RPMI7951 (cell line): ENCODE measurements around the gene CNTNAP2. TPM values are rescaled to one million over a fixed set of nuclear protein-coding genes. Genes with fewer than 3 reads are reported as not detected.

Source experiments
- DNase-seq: peaks from one replicate; pipeline ENCODE4 v3.0.0-alpha.2; 2012; ENCODE audit warnings: low read depth
- total RNA-seq: library from RNA; depleted of rRNA; stranded (reverse); fragments of >200 nt; shearing (Covaris generic); gene quantifications from 2 replicates; pipeline ENCODE4 v1.2.3, GENCODE V29; 2014

Gene CNTNAP2
- total RNA-seq, 1 experiment from 2014 or later, result not detected

DNA sequence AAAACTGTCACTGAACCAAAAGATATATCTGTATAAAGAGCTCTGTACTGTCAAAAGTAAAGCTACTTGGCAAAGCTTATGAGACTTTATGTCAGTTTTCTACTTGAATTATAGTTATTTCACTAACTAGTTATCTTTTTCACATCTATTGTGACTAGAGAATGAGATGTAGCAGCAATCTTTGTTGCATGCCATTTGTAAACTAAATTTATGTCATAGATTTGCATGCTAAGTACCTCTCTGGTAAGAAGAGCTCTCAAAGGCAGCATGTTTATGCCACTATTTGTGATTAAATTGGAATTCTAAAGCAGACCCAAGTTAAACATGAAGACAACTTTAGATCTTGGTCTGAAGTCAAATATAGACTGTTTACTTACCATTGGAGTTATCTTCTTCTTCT, 300.6 kb downstream of the CNTNAP2 start:
- DNase-seq, result no peak

DNA sequence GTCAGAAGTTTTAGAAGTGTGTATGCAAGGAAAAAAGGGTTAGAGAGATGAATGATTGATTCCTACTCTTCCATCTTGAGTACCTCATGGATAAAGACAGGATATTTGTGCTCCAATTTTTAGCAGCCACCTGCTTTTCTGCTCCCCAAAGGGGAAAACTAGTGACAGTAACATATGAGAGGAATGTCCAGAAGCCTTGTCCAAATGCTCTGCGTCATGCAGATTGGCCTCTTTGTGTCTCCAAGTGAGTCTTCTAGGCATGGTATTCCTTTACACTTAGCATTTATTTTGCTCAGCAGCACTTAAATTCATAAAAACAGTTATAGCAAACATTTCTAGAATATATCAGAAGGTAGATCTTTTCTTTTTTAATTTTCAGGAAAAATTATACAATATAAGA, 306.8 kb downstream of the CNTNAP2 start:
- no peak for DNase-seq

DNA sequence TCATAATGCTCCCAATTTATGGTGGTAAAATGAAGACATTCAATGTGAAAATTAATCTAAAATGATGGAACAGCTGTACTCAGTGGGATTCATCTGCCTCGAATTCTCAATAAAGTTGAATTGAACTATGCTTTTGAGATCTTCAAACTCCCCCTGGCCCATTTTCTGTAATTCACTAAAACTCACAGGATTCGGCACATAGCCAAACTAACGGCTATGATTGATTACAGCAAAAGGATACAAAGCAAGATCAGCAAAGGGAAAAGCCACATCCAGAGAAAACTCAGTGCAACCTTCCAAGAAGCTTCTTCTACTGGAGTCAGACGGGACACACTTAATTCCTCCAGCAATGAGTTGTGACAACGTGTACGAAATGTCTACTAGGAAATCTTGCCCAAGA, 307.5 kb downstream of the CNTNAP2 start:
- no peak for DNase-seq

DNA sequence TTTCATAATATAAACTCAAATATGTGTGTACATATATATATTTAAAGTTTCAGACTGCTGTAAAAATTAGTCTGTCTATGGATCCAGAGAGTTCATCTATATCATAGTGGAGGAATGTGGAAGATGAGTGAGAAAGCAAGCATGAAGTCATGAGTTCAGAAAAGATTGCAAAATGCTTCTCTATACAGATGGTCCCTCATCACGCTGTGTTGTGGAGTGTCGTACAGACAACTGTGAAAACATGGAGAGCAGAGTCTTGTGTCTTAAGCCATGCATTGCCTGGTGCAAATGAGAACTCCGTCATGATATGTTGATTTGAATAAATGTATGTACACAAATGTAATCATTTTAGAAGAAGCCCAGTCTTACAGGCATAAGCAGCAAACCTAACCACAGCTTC, 316.9 kb downstream of the CNTNAP2 start:
- DNase-seq, result no peak

DNA sequence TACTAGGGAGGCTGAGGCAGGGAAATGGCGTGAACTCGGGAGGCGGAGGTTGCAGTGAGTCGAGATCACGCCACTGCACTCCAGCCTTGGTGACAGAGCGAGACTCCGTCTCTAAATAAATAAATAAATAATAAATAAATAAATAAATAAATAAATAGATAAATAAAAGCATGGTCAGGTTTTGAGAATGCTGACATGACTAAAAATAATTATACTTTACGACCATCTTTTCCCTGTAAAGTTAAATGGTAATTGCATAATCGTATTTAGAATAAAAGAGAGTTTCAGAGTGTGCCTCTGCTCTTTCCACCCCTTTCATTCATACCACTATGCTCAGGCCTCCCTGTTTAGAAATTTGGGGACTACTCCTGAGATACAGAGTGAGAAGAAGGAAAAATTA, 326.5 kb downstream of the CNTNAP2 start:
- no peak for DNase-seq

DNA sequence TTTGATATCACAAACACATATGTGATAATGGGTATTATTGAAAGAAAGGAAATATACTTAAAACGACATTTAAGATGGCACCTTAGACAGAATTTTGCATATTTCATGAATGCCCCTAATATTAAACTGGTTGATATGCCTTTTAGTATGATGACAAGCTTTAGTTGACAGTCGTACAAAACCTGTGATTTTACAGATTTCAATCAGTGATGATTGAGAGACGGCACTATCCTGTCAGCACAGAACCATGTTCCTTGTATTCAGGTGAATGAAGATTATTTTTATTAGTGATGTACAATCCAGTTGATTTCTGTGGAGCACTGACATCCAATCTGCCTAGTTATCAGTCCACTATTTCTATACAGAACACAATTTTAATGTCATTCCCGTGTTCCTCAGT, 333.0 kb downstream of the CNTNAP2 start:
- DNase-seq, result no peak

DNA sequence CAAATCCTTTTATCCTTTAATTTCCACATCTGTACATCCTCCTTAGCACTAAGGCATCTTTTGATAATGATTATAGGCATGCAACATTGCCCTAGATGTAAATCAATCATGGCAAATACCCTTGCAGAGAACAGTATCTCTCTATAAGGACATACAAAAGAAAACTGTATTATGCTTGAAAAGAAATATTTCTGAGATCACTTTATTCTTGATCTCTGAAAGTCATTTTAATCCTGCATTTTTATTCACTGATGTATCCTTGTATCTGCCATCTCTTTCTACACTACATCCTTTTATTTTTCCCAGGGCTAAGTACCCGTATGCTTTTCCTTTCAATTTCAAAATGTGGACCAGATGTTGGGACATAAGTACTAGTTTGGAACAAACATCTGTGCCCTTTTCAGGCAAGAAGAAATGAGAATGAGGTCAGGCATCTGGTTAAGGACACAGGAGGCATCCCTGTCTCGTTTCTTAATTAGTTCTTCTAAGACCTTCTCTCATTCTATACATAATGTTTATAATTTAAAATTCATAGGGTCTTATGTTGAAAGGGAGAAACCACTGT, 338.6 kb downstream of the CNTNAP2 start:
- DNase-seq, result no peak

DNA sequence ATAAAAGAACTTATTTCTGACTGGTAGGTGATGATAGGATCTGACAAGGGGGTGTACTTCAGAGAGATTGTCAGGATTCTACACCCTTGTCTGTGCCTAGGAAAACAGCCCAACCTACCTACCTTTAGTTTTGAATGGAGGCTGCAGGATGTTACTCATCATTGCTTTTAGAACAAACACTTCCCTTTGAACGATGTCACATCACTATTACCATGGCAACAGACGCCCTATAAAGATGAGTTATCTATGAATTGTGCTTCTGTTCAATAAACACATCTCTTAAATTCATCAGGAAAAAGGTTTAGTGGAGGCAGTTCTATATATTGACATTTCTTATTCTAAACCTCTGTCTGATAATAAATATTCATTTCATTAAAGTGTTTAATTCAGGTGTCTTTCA, 362.4 kb downstream of the CNTNAP2 start:
- no peak for DNase-seq

DNA sequence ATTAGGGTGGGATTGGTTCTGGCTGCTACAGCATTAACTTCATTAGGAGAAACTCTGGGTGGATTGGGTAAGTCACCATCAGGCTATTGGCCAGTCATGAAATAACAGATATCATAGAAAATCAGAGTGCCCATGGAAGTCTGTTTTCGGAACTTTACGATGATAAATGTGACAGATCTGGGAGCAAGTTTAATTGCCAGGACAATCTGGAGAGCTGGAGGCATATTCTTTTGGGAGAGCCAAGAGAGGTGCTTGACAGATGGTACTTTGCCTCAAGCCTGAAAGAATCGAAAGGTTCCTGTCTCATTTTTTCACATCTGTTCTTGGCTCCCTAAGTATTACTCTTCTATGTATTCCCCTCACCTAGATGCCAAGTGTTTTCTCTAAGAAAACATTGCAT, 369.9 kb downstream of the CNTNAP2 start:
- no peak for DNase-seq

DNA sequence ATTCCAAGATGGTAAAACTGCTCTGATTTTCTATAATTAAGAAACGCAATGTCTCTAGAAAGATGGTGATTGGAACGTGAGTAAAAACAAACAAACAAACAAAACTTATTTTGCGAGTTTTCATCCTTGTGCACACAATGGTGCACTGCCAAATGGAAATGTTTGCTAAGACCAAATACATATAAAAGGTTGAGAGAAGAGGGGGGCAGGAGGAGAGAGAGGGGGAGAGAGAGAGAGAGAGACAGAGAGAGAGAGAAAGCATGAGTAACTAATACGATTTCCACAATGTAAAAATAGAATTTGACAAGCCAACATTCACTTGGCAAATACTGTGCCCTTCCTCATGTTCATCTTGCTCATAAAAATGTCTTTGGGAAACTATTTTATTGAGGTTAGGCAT, 375.4 kb downstream of the CNTNAP2 start:
- DNase-seq, result no peak

DNA sequence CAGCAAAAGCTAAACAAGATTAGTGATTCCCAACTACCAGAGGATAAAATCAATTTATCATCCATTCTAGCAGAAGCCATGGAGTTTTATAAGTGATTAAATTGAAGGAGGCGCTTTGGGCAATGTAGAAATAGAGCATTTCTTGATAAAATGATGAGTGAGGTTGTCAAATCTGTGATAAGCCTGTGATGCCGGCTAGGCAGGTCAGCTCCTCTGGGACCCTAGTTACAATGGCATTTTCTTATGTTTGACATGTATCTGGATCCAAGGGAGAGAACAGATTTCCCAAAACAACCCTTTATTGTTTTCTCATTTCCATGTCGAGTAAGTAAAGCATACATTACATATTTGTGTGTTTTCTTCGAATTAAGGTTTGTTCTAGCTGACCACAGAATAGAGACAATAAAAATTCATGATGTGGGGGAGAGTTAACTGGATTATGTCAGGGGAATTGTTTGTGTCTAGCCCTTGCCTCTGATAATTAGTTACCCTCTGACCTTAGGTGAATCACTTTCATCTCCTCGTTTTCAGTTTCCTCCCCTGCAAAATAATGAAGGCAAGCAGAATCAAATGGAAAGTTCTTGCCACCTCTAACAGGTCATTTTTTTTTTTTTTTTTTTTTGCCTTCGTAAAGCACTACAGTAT, 378.5 kb downstream of the CNTNAP2 start:
- DNase-seq, result no peak

DNA sequence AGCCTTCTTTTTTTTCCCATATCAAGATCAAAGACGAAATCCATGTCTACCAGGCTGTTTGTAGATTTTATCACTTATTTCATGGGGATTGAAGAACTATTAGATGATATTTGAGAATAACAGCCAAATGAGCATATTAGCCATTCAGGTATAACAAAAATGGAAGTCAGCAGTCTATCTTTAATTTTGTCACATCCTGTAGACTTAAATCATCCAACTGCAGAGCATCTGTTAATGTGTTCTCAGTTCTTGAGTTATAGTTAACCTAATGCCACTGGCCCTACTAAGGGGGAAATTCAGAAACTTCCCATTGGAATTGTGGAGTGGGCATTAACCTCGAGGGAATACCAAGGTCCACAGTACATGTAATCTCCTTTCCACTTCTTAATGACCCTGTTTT, 380.1 kb downstream of the CNTNAP2 start:
- DNase-seq, result no peak

DNA sequence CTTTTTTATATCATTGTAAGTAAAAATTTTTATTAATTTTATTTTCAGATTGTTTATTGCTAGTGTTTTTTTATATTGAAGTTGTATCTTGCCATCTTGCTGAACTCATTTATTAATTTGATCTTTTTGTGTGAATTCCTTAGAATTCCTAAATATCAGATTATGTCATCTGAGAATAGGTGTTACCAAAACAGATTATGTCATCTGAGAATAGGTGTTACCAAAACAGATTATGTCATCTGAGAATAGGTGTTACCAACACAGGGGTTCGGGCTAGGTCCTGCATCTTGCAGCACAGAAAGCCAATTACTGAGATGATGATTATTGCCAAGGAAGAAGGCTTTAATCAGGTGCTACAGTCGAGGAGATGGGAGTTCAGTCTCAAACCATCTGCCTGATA, 383.4 kb downstream of the CNTNAP2 start:
- no peak for DNase-seq

DNA sequence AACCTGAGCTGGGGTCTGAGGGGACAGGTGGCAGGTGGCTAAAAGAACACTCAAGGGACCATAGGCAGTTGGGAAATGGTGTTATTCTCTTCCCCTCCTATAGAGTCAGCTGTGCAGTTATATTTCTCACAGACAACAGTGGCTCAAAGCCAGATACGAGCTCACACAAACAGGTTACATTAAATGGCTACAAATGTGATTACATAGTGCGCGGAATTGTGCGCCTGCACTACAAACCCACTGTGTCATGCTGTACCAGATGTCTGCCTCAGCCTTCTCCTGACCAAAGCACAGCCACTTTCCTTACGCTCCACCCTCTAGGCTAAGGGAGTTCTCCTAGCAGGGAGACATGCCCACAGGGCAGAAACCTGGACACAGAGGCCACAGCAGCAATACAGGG, 387.2 kb downstream of the CNTNAP2 start:
- no peak for DNase-seq

DNA sequence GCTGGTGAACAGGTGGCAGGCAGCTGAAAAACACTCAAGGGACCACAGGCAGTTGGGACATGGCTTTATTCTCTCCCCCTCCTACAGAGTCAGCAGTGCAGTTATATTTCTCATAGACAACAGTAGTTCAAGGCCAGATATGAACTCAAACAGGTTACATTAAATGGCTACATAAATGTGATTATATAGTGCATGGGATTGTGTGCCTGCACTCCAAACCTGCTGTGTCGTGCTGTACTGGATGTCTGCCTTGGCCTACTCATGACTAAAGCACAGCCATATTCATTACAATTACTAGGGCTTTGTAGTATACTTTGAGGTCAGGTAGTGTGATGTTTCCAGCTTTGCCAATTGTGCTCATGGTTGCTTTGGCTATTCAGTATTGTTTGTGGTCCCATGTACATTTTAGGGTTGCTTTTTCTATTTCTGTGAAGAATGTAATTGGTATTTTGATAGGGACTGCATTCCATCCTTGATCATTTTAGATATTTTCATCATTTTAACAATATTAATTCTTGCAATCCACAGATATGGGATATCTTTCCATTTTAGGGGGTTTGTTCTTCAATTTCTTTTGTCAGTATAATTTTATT, 393.6 kb downstream of the CNTNAP2 start:
- DNase-seq, result no peak

DNA sequence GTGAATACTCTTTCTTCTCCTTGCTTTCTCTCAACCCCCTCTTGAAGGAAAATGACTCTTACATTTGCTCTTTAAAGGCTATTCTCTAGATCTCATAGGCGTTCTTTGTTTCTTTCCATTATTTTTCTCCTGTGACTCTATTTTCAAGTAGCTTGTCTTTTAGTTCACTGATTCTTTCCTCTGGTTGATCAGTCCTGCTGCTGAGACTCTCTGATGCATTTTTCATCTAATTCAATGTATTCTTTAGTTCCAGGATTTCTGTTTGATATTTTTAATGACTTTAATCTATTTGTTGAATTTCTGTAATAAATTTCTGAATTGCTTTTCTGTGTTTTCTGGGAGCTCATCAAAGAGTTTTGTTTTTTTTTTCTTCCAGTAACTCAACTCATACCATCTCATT, 397.7 kb downstream of the CNTNAP2 start:
- DNase-seq, result no peak

DNA sequence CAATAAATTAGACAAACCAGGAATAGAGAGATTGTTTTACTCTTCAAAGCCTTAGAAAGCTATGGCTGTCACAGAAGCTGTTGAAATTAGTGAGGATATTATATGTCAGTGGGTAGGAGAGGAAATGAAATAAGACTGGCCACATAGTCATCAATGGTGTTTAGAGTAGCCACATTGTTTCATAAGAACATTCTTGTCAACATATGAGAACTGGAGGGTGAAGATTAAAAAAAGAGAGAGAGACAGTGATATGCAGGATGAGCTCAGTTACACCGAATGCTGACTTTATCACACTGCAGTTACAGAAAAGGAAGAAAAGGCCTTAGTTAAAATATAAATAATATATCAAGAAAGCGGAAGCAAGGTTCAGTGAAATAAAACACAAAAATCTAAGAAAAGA, 412.0 kb downstream of the CNTNAP2 start:
- no peak for DNase-seq

DNA sequence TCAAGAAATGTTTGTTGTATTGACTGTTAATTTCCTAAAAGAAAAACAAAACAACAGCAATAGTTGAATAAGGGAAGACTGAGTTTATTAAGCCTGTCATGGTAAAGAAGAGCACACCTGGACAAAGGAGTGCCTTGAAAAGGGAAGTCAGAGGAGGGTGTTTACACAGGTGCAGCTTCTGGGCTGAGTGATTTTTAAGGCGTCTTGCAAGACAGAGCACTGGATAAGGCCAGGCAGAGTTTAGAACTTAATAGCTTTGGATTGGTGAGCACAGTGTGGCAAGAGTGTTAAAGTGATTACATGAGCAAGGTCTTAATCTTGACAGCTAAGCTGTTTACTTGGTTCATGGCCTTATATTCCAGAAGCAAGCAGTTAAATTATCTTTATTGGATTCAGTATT, 423.2 kb downstream of the CNTNAP2 start:
- DNase-seq, result no peak

DNA sequence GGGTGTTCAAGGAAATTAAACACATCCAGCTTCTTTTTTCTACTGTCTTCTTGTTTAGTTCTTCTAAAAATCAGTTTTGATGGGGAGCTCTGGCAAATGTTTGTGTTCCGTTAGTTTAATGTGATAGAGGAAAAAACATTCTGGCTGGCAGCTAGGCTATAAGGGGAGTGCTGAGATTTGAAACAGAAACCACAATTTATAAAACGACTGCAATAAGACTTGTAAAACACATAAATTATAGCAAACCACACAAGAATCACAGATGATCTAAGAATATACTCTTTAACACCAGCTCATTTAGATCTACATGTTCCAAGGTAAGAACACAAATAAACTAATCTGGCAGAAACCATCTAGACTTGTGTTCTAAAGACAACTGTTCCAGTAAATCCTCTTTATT, 425.5 kb downstream of the CNTNAP2 start:
- no peak for DNase-seq

DNA sequence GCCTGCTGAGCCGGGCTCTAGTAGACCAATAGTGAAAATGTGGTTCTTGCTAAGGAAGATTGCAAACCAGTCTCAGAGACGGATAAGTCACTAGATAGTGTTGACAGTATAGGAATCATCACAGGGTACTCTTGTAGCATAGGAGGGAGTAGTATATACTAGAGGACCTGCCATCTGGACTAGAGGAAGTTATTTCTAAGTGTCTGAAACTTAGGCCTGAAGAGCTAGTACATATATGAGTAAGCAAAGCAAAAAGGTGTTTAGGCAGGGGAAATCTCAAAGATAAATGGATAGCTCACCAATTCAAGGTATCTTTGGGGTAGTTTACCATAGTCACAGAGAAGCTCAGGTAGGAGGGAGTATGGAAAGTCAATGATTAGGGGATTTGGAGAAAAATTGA, 428.1 kb downstream of the CNTNAP2 start:
- DNase-seq, result no peak

DNA sequence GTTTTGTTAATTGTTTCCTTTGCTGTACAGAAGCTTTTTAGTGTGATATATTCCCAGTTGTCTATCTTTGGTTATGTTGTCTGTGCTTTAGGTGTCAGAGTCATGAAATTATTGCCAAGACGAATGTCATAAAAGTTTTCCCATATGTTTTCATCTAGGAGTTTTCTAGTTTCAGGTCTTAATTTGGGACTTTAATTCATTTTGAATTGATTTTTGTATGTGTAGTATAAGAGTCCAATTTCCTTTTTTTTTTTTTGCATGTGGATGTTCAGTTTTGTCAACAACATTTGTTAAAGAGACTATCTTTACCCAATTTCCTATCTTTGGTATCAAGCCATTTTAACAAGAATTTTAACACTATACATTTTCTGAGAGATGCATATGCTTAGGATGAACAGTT, 432.2 kb downstream of the CNTNAP2 start:
- DNase-seq, result no peak

DNA sequence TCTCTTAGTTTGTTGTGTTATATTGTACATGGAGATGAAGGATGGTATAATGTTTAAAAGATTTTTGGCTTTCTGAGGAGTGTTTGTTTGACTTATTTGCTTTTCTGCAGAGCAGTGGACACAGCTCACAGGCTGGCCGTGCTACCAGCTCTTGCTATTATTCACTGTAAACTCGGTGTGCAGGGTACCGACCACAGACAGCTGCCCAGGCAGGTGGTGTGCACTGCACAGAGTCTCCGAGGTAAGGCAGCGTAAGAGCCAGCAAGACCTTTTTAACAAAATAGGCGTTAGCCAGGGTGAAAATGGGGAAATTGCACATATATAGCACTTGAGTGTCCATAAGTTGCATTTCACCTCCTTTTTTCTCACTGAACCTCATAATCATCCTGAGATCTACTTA, 438.0 kb downstream of the CNTNAP2 start:
- no peak for DNase-seq

DNA sequence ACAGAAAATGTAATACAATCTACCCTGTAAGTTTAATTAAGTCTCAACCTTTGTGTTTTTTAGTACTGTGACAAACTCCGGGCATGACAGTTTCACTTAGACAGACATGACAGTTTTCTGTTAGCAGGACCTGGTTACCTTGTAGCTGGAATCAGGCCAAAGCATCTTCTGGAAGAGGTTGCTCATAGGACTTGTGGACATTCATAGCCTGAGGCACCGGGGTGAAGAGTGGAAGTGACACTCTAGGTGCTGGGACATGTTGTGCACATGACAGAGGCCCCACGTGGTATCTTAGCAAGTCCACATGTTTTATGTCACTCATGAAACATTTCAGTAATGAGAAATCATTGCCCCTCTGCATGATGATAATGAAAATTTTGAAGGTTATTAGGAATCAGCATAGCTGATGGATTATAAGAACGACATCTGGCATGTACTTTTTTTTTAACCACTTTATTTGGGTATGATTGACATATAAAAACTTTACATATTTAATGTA, 441.4 kb downstream of the CNTNAP2 start:
- no peak for DNase-seq

DNA sequence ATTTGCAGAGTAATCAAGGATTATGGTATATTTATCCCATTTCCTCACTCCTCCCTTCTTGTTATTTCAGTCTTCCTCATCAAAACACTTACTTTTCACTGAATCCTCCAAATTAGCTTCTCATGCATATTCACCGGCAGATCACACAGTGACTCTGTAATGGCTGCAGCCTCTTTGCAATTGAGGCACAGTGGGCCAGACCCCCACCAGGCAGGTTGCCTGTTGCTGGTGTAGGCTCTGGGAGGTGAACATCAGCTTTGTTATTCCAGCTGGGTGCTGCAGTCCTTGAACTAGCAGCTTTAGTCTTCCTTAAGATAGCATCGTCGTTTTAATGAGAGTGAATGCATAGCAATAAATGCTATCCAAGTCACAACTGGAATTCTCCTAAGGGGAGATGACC, 449.3 kb downstream of the CNTNAP2 start:
- DNase-seq, result no peak
